HG03280 (cell line): Measurements from ENCODE around the gene DNTTIP2.
"Not testable (repeated sequence)": the region's sequence is repeated elsewhere in the genome, so short reads cannot be mapped to it uniquely, and the experiment has no call there.

Experiments used
- ATAC-seq: cut with Tn5 transposase; IDR thresholded peaks from one replicate; pipeline ENCODE4 v1.9.1; 2021; ENCODE audit warnings: mild to moderate bottlenecking, moderate library complexity; ENCODE audit not compliant: unreplicated experiment

DNTTIP2 gene

DNA sequence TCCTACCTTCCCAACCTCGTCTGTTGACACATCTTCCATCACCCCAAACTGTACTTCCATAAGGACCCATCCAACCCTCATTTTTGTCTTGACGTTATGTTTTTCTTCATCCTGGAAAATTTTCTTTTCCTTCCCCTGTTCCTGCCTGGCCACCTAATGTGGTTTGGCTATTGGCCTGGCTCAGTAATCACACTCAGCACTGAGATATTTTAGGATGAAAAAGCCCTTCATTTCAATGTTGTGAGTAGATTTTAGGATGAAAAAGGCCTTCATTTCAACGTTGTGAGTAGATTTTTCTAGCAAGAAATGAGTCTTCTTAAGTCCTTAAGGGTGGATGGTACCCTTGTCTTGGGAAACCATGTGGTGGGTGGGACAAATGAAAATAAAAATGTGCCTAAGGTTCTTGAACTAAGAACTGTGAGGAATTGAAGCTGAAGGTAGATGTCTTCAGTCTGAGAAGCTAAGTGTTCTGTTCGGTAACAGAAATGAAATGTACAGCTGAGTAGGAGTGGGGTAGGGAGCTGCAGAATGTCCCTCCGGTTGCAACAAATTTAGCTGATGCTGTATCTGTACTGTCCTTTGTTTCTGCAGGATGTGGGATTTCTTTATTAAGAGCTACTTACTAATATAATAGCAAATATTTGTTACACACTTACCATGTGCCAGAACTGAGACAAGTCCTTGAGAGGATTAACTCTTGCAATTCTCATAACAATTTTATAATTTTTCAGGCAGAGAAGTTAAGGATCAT lies 36.1 kb downstream of the DNTTIP2 start:
- ATAC-seq, result no peak

DNA sequence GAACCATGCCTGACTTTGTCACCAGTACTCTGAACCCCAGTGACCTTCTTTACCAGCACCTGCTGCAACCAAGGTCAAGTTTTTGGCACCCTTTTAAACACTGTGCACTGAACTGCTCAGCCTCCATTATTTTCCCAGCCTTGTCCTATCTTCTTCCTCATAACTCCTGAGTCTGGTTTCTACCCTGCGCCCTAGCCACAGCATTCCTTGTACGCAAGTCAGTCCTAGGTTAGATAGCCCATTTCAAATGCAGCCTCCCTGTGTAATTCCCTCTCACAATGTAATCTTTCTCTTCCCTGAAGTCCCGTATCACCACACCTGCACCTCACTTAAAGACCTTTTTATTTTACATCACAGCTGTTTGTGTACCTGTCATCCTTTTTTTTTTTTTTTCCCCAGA lies 37.2 kb downstream of the DNTTIP2 start:
- ATAC-seq, result no peak

DNA sequence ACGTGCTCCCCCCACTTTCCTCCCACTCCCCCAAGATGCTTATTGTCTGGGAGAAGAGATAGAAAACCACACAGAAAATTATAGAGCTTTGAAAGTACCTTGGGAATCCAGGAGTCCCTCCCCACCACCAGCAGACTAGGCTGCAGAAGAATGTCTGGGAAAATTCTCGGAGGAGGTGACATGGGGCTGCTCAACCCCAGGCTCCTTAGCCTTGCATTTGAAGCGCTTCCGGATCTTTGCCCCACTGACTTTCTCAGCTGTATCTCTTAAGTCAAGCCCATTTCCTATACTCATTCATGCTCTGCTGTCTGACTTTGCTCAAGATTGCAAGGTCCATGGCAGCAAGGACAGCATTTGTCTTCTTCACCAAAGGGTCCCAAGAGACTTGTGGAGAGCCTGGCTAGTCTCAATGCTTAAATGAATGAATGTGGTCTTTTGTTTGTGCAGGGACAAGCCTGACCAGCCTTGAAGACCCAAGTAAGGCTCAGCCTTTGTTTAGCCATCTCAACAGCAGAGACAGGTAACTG lies 38.0 kb downstream of the DNTTIP2 start:
- ATAC-seq, result no peak

DNA sequence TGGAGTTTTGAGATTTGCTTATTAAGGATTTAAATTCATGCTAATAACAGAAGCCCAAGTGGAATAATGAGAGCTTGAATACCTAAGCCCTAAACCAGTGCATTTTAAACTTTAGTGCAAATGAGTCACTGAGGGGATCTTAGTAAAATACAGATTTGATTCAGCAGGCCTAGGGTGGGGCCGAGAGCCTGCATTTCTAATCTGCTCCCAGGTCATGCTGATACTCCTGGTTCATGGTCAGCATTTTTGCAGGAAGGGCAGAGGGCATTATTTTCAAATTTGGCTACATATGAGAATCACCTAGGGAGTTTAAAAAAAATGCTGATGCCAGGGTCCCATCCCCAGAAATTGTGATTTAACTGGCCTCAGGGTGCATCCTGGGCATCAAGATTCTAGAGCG lies 39.3 kb downstream of the DNTTIP2 start:
- no peak for ATAC-seq

DNA sequence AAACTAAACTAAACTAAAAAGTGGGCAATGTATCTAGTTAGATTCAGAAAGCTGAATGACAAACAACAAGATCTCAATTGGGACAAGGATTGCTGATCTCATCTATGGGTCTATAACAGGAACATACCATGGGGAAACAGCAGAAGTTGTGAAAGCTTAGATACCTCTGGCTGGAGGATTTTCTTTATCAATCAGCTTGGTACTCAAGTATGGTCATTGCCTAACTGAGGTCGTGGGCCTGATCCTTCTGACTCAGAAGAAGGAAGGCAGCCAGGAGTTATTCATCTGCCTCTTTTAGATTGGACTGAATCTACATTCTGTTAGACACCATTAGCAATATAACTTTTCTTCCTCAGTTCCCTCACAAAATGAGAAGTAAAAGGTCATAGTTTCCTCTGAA lies 39.7 kb downstream of the DNTTIP2 start:
- ATAC-seq, result no peak

DNA sequence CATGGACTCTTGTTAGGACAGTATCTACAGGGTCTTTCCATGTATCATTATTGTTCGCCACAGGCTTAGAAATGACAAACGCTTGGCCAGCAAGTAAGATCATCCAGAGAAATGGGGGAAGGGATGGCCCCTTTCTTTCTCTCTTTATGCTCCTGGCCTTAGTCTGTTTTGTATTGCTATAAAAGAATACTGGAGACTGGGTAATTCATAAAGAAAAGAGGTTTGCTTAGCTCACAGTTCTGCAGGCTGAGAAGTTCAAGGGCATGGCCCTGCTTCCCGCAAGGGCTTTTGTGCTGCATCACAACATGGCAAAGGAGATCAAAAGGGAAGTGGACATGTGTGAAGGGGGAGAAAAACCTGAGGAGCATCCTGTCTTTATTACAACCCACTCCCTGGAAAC lies 41.0 kb downstream of the DNTTIP2 start:
- ATAC-seq, result no peak

DNA sequence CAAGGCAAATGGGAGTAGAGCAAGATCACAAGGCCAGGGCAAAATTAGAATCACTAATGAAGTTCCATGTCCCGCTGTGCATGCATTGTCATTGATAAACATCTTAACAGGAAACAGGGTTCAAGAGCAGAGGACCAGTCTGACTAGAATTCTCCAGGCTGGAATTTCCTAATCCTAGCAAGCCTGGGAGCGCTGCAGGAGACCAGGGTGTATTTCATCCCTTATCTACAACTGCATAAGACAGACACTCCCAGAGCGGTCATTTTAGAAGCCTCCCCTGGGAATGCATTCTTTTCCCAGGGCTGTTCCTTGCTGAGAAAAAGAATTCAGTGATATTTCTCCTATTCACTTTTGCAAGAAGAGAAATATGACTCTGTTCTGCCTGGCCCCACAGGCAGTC lies 45.7 kb downstream of the DNTTIP2 start:
- not testable (repeated sequence) for ATAC-seq

DNA sequence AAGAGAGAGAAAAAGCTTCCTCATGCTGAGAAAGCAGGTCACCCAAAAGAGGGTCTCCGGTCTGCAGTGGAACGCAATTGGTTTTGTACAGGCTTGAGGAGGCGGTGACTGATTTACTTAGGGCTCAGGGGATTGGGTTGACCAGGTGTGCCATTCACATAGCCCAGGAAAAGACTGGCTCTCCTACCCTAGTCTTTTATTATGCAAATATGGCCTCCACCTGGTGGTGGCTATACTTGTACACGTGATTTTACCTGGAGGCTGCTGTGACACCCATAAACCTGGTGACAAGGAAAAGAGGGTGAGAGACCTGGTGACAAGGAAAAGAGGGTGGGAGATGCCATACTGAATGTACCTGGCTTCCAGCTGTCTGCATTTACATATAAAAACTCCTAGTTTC lies 49.9 kb downstream of the DNTTIP2 start:
- no peak for ATAC-seq

DNA sequence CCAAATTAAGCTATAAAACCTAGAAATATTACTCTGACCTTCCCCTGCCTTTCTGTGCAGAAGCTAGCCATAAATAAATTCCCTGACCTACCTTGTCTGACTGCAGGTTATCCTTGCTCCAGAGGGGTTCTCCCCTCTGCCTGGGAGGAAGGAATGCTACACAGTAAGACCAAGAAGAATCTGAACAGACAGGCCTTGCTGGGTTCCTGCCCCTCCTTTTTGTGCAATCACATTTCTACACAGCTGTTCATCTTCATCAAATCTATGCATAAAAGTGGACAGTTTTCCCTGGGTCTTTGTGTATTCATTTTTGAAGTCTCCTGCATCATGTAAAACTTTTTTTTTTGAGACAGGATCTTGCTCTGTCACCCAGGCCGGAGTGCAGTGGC lies 50.6 kb downstream of the DNTTIP2 start:
- ATAC-seq, result no peak

DNA sequence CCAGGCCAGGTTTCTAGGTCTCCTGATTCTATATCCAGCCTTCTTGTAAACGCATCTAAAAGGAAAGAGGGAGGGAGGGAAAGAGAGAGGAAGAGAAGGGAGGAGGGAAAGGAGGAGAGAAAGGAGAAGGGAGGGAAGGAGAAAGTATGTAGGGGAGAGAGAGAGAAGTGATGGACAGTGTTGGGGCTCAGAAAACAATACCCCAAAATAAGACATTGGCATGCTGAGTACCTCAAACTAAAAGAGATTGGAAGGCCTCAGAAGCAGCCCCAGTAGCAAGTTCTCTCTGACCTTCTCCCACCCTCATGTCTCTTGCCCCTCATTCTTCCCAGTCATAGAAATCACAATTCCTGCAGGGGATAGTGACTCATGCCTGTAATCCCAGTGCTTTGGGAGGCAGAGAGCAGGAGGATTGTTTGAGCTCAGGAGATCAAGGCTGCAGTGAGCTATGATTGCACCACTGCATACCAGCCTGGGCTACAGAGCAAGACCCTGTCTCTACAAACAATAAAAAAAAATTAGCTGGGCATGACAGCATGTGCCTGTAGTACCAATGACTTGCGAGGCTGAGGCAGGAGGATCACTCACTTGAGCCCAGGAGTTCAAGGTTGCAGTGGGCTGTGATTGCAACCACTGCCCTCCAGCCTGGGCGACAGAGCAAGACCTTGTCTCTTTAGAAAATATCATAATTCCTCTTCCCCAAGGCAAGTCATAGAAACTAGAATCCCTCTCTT lies 51.2 kb downstream of the DNTTIP2 start:
- no peak for ATAC-seq

DNA sequence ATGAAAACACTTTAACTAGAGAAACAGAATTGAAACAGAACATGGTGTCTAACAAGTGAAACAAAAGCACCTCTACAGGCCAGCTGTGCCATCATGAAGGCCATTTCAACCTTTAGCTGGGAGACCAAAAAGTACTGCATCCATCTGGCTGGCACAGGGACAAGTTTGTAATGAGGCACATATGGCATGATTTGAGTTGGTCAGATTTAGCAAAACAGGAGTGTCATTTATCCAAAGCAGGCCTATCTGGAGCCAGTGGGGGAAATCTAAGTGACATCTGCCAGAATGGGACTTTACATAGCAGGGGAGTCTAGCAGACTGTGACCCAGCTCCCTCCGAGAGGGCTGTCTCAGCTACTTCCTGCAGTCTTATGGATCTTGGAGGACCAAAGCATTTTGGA lies 51.9 kb downstream of the DNTTIP2 start:
- ATAC-seq, result no peak

DNA sequence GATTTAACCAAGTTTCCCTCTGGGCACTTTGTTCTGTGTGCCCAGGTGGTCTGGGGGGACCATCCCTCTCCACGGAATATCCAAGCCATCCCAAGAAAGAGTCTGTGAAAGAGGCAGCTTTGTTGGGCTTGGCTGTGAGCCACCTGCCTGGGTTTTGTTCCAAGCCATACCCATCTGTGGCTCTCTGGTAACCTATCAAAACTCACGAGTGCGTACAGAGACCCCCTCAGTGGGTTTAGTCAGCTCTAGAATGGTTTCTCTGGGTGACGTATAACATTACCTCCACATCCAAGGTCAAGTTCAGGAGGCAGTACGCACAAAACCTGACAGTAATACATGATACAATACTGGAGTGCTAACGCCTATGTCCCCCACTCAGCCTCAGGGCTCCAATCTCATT lies 54.2 kb downstream of the DNTTIP2 start:
- ATAC-seq, result no peak

DNA sequence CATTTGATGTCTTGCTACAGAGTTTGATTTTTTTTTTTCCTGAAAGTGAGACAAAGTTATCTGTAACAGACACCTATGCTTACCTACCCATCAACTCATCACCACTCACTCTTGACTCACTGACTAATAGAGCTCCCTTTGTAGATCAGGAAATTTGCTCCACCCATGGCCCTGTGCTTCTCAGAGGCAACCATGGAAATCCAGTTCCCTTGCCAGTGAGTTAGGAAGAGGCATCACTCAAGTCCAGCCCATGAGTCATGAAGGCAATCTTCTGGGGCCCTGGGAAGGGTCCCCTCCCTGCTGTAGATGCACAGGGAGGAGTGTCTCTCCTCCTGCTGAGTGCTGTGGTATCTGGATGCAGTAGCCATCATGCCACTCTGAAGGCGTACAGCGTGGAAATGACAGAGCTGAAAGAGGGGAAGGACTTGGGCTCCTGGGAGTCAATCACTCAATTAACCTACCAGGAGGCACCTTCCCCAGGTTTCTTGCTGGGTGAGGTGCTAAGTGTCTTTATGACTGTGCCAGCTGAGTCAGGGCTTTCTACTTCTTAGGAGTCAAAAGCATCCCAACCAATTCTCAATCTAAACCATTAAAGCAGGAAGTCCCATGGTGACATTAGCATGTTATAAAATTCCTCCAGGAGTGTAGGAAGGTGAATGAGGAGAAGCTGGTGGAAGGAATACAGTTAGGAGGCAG lies 56.1 kb downstream of the DNTTIP2 start:
- ATAC-seq, result no peak

DNA sequence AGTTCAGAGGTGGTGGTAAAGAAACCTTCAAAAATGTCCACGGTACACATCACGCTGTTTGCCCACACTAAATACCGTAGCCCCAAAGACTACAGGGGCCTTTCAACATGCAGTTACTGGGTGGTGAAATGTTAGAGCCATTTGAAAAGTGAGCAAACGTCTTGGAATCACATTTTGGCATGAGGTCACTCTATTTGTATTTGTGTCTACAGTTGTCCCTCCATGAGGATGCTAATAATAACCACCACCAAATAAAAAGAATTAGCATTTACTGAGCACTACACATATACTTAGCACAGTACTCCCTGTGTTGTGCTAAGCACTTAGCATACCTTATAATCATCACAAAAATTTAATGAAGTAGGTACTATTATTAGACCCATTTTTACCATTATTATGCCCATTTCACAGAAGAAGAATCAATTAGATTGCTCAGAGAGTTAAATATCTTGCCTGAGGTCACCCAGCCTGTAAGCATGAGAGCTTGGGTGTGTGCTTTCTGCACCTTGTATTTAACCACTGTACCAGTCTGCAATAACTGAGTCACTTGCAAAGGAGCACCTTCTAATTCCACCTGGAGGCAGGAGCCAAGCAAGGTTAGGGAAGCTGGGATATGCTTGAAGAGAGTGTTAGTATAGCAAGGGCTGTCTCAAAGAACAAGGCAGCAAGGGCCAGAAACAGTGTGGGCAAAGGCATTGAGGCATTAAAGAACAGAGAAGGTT lies 57.4 kb downstream of the DNTTIP2 start:
- ATAC-seq, result no peak

DNA sequence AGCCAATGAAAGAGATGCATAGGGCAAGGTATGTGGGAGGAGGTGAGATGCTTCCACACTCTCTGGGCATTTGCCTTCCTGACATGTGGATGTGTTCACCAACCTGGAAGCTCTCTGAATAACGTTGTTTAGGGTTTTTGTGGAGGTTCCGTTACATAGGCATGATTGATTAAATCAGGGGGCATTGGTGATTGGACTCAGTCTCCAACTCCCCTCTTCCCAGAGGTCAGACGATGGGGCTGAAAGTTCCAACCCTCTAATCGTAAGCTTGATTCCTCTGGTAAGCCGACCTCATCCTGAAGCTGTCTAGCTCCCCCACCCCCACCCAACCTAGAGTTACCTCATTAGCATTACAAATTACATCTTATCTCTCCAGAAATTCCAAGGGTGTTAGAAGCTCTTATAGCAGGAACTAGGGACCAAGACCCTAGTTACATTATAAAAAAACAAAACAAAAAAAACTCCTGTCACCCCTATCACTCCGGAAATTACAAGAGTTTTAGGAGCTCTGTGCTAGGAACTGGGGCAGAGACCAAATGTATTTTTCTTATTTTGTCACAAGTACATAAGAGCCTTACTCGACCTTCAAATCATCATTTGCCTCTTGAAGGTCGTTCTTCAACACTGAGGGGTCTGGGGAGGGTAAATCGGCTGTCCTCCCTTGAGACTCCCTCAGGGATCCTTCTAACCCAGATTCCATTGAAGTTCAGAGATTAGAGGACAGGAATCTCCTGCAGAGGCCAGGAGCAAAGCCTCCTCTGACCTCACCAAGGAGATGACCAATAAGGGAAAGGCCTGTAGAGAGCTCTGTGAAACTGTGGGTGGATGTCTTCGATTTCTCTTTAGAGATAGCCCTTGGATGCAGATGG lies 58.2 kb downstream of the DNTTIP2 start:
- ATAC-seq, result no peak

DNA sequence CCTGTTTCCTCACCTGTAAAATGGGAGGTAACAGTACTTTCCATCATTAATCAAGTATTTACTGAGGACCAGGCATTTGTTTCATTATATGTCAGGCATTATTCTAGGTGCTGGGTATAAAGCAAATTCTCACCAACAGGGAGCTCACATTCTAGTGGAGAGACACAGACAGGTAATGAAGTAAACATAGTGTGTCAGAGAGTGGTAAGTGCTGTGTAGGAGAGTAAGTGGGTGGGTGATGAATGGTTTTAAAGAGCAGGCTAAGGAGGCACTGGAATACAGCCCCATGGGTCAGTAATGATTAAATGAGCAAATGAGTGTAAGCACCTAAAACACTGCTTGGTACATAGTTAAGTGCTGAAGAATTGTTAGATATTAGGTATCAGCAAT lies 60.4 kb downstream of the DNTTIP2 start:
- ATAC-seq, result no peak

DNA sequence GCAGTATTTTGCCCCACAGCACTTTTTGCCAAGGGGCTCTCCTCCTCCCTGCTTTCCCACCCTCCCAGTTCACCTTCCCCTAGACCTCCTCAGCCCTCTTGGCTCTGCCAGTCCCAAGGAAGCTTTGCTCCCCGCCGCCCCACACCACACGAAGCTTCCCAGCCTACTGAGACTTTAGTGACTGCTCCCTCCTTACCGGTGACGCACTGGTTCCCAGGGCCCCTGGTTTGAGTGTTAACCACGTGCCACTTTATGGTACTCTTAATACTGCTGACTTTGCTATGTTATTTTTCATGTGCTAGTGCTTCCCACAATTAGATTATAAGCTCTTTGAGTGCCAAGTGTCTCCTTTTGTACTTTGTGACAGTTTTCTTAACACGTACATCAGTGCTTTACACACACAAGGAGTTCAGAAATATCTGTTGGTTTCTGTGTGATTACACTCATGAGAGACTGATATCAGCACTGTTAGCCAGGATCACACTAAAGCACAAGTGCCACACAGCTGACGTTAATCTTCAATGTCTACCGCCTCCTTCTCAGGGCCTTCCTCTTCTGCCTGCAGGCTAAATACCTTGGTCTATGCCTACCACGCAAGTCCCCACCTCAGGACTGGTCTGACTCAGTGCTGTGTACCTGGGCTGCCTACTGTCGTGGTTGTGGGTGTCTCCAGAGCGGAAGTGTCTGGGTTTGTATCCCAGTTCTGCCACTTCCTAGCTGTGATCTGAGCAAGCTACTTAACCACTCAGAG lies 61.0 kb downstream of the DNTTIP2 start:
- no peak for ATAC-seq

DNA sequence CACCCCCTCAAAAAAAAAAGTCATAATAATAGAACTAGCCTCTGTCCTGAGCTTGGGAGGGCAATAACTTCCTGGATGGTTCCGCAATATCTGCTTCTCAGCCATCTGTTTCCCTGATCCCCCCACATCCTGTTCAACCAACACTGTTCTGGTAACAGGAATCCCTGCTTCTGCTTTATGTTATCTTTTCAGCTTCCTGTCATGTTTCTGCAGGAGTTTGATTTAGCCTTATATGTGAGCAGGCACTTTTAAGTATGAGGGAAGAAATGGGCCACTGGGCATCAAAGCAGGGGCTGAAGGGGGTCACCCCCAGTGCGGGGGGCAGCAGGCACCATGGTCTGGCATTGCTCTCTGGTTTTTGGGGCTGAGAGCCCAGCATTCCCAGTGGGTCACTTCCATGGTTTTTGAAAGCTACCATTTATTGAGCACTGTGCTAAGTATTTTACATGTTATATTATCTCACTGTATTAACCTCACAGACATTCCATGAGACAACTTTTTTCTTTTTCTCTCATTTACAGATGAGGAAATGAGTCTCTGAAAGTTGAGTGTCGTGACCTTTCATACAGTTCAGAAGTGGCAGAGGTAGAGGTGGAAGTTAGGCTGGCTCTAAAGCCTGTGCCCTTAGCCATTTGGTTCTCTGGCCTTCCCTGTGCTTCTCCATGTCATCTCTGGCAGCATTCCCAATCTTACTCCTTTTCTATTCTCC lies 61.9 kb downstream of the DNTTIP2 start:
- no peak for ATAC-seq
